ENCODE results near the gene RSPH3. TPM values are rescaled to one million over a fixed set of nuclear protein-coding genes. Genes with fewer than 3 reads are reported as not detected.
A peak's percentile ranks its signal among the peaks of the same experiment; 100 is the strongest.

Gene RSPH3
- total and polyA plus RNA-seq, 4 experiments from 2014 or later, result 0.66 to 3.7 (median 3.5) TPM

GRCh38 chr6:159005436-159005835 is 5.4 kb upstream of the RSPH3 start:
- Mint-ChIP-seq H3K4me1 (peaks cover 22 to 43% (median 31%) of the 10 kb centered on the region in 4 donors), H3K36me3 (peaks cover 0 to 10% of the 10 kb centered on the region in 2 donors), H3K27ac (no peak overlapping the region), H3K4me3 (no peak overlapping the region), H3K27me3 (no peaks in the 10 kb centered on the region), H3K9me3 (peaks cover 0 to 1% (median 0%) of the 10 kb centered on the region in 8 donors)
- intact Hi-C loops (cut with micrococcal nuclease), result no loop called here
- no peaks in the 10 kb centered on the region for H3K36me3 ChIP-seq (ENCODE audit: insufficient read depth, low read length)
- no peak for DNase-seq
- POLR2A ChIA-PET (ENCODE audit: partially characterized antibody), result interaction anchor here (9.6 kb wide), 1 partner anchor 102 kb away, joined by 144 read pairs; no protein-coding TSS in a partner anchor
- CTCF ChIA-PET (ENCODE audit: partially characterized antibody), result interaction anchor here (19.0 to 24.9 kb wide), 2 partner anchors 103 to 127 kb away, joined by 440 to 676 read pairs; no protein-coding TSS in a partner anchor
- peaks cover 32% of the 10 kb centered on the region for H3K4me1 ChIP-seq (ENCODE audit: insufficient read depth, low read length)
- H3K4me3 ChIP-seq (ENCODE audit: low read length in 2 of 2), result no peak overlapping the region
- no peaks in the 10 kb centered on the region for H3K27me3 ChIP-seq (ENCODE audit: insufficient read depth, low read length)
- no peaks in the 10 kb centered on the region for H3K9me3 ChIP-seq (ENCODE audit: control insufficient read depth in 1 of 2, low read length in 2 of 2)
- H3K27ac ChIP-seq (ENCODE audit: low read depth, low read length), result no peak overlapping the region

GRCh38 chr6:159004592-159004991 is 4.6 kb upstream of the RSPH3 start:
- no peak overlapping the region for H3K27ac ChIP-seq (ENCODE audit: low read depth, low read length)
- H3K4me3 Mint-ChIP-seq, result no peak overlapping the region
- H3K9me3 ChIP-seq (ENCODE audit: control insufficient read depth in 1 of 2, low read length in 2 of 2), result no peaks in the 10 kb centered on the region
- no peak for DNase-seq
- POLR2A ChIA-PET (ENCODE audit: partially characterized antibody), result interaction anchor here (9.6 kb wide), 1 partner anchor 103 kb away, joined by 144 read pairs; no protein-coding TSS in a partner anchor
- CTCF ChIA-PET (ENCODE audit: partially characterized antibody), result interaction anchor here (0.6 to 24.9 kb wide), 6 partner anchors 37 to 723 kb away, joined by 3 to 676 read pairs (median 8); no protein-coding TSS in a partner anchor
- intact Hi-C loops (cut with micrococcal nuclease), result no loop called here
- H3K4me3 ChIP-seq (ENCODE audit: low read length in 2 of 2), result no peak overlapping the region
- H3K9me3 Mint-ChIP-seq, result no peaks in the 10 kb centered on the region
- peaks cover 27% of the 10 kb centered on the region for H3K4me1 ChIP-seq (ENCODE audit: insufficient read depth, low read length)
- peaks cover under 1 to 10% of the 10 kb centered on the region in 2 donors for H3K36me3 Mint-ChIP-seq
- peaks cover 16 to 41% (median 26%) of the 10 kb centered on the region in 4 donors for H3K4me1 Mint-ChIP-seq
- no peaks in the 10 kb centered on the region for H3K36me3 ChIP-seq (ENCODE audit: insufficient read depth, low read length)
- H3K27me3 ChIP-seq (ENCODE audit: insufficient read depth, low read length), result no peaks in the 10 kb centered on the region
- no peaks in the 10 kb centered on the region for H3K27me3 Mint-ChIP-seq
- H3K27ac Mint-ChIP-seq, result peak overlapping the region in 1 of 7 donors; percentile 3

- no peaks in the 10 kb centered on the region for H3K36me3 ChIP-seq (ENCODE audit: insufficient read depth, low read length)
- POLR2A ChIA-PET (ENCODE audit: partially characterized antibody), result interaction anchor here (1.1 to 9.6 kb wide), 3 partner anchors 40 to 105 kb away, joined by 3 to 144 read pairs (median 5); partner anchors contain the start of gene TAGAP
- CTCF ChIA-PET (ENCODE audit: partially characterized antibody), result interaction anchor here (2.2 to 24.9 kb wide), 3 partner anchors 39 to 129 kb away, joined by 11 to 676 read pairs (median 440); no protein-coding TSS in a partner anchor
Measured at GRCh38 chr6:159002432-159003155, 2.6 kb upstream of the RSPH3 start.

GRCh38 chr6:158999154-158999665 is 792 bp downstream of the RSPH3 start:
- Mint-ChIP-seq H3K9me3 (no peaks in the 10 kb centered on the region), H3K27me3 (no peaks in the 10 kb centered on the region), H3K36me3 (peaks cover 8 to 10% of the 10 kb centered on the region in 2 donors), H3K4me3 (peak overlapping the region; percentile 96 to 99 (median 98)), H3K4me1 (peaks cover 10 to 33% (median 18%) of the 10 kb centered on the region in 4 donors), H3K27ac (peak overlapping the region; percentile 92 to 97 (median 95))
- ChIA-PET CTCF (ENCODE audit: partially characterized antibody) (interaction anchor here (1.2 to 24.9 kb wide), 9 partner anchors 10 to 295 kb away, joined by 3 to 676 read pairs (median 4); no protein-coding TSS in a partner anchor), POLR2A (ENCODE audit: partially characterized antibody) (interaction anchor here (0.5 to 2.4 kb wide), 25 partner anchors 10 to 339 kb away, joined by 3 to 34 read pairs (median 4); partner anchors contain the start of gene TAGAP)
- H3K27me3 ChIP-seq (ENCODE audit: insufficient read depth, low read length), result no peaks in the 10 kb centered on the region
- DNase-seq, result peak in 1 of 5 donors; percentile 6
- peaks cover 18% of the 10 kb centered on the region for H3K4me1 ChIP-seq (ENCODE audit: insufficient read depth, low read length)
- H3K9me3 ChIP-seq (ENCODE audit: control insufficient read depth in 1 of 2, low read length in 2 of 2), result no peaks in the 10 kb centered on the region
- no peaks in the 10 kb centered on the region for H3K36me3 ChIP-seq (ENCODE audit: insufficient read depth, low read length)
- H3K27ac ChIP-seq (ENCODE audit: low read depth, low read length), result peak overlapping the region; percentile 73
- peak overlapping the region; percentile 84 for H3K4me3 ChIP-seq (ENCODE audit: low read length in 2 of 2)
- intact Hi-C loops (cut with micrococcal nuclease), result loop anchor here (2.0 kb wide), 1 partner anchor 44 kb away; no protein-coding TSS in a partner anchor

More at GRCh38 chr6:159002432-159003155, 2.6 kb upstream of the RSPH3 start:
- Histone ChIP-seq H3K9me3 (ENCODE audit: control insufficient read depth in 1 of 2, low read length in 2 of 2) (no peaks in the 10 kb centered on the region), H3K27ac (ENCODE audit: low read depth, low read length) (no peak overlapping the region), H3K27me3 (ENCODE audit: insufficient read depth, low read length) (no peaks in the 10 kb centered on the region), H3K4me3 (ENCODE audit: low read length in 2 of 2) (no peak overlapping the region), H3K4me1 (ENCODE audit: insufficient read depth, low read length) (peaks cover 18% of the 10 kb centered on the region)
- intact Hi-C loops (cut with micrococcal nuclease), result no loop called here
- Mint-ChIP-seq H3K4me1 (peaks cover 11 to 33% (median 18%) of the 10 kb centered on the region in 4 donors), H3K27ac (peak overlapping the region in 2 of 7 donors; percentile 38 to 54), H3K36me3 (peaks cover 8 to 10% of the 10 kb centered on the region in 2 donors), H3K9me3 (no peaks in the 10 kb centered on the region), H3K4me3 (no peak overlapping the region), H3K27me3 (no peaks in the 10 kb centered on the region)
- no peak for DNase-seq

GRCh38 chr6:158996856-158997255 is 3.1 kb downstream of the RSPH3 start:
- Mint-ChIP-seq H3K4me3 (no peak overlapping the region), H3K4me1 (peaks cover 9 to 25% (median 16%) of the 10 kb centered on the region in 4 donors), H3K27me3 (no peaks in the 10 kb centered on the region), H3K9me3 (peaks cover 0 to 1% (median 0%) of the 10 kb centered on the region in 8 donors), H3K27ac (no peak overlapping the region), H3K36me3 (peaks cover 5 to 8% of the 10 kb centered on the region in 2 donors)
- Histone ChIP-seq H3K4me1 (ENCODE audit: insufficient read depth, low read length) (peaks cover 18% of the 10 kb centered on the region), H3K36me3 (ENCODE audit: insufficient read depth, low read length) (no peaks in the 10 kb centered on the region), H3K27ac (ENCODE audit: low read depth, low read length) (no peak overlapping the region), H3K27me3 (ENCODE audit: insufficient read depth, low read length) (no peaks in the 10 kb centered on the region), H3K4me3 (ENCODE audit: low read length in 2 of 2) (no peak overlapping the region), H3K9me3 (ENCODE audit: control insufficient read depth in 1 of 2, low read length in 2 of 2) (no peaks in the 10 kb centered on the region)
- intact Hi-C loops (cut with micrococcal nuclease), result no loop called here
- POLR2A ChIA-PET (ENCODE audit: partially characterized antibody), result no interaction called here
- no peak for DNase-seq
- CTCF ChIA-PET (ENCODE audit: partially characterized antibody), result no interaction called here

- no peak overlapping the region for H3K4me3 Mint-ChIP-seq
- H3K9me3 Mint-ChIP-seq, result peaks cover 0 to 11% (median 3%) of the 10 kb centered on the region in 8 donors
- no peak overlapping the region for H3K4me3 ChIP-seq (ENCODE audit: low read length in 2 of 2)
- peaks cover 0 to 1% of the 10 kb centered on the region in 2 donors for H3K9me3 ChIP-seq (ENCODE audit: control insufficient read depth in 1 of 2, low read length in 2 of 2)
- ChIA-PET CTCF (ENCODE audit: partially characterized antibody) (interaction anchor here (0.6 to 1.4 kb wide), 3 partner anchors 21 to 141 kb away, joined by 3 to 4 read pairs (median 3); no protein-coding TSS in a partner anchor), POLR2A (ENCODE audit: partially characterized antibody) (interaction anchor here (1.0 kb wide), 1 partner anchor 49 kb away, joined by 4 read pairs; no protein-coding TSS in a partner anchor)
- H3K27ac Mint-ChIP-seq, result no peak overlapping the region
- no peak overlapping the region for H3K27ac ChIP-seq (ENCODE audit: low read depth, low read length)
- H3K4me1 ChIP-seq (ENCODE audit: insufficient read depth, low read length), result peaks cover 5% of the 10 kb centered on the region
- no peaks in the 10 kb centered on the region for H3K27me3 ChIP-seq (ENCODE audit: insufficient read depth, low read length)
- H3K4me1 Mint-ChIP-seq, result peaks cover 0 to 10% (median 2%) of the 10 kb centered on the region in 4 donors
- DNase-seq, result no peak
- peaks cover 0 to 12% of the 10 kb centered on the region in 2 donors for H3K36me3 Mint-ChIP-seq
- intact Hi-C loops (cut with micrococcal nuclease), result no loop called here
- no peaks in the 10 kb centered on the region for H3K36me3 ChIP-seq (ENCODE audit: insufficient read depth, low read length)
- no peaks in the 10 kb centered on the region for H3K27me3 Mint-ChIP-seq
Measured at GRCh38 chr6:158993639-158994038, 6.4 kb downstream of the RSPH3 start.

Measured in CD4-positive, alpha-beta memory T cell (primary cell).